SK-N-MC (cell line): ENCODE data around the gene NOSTRIN.

ENCODE experiments used
- DNase-seq: peaks from one replicate; pipeline ENCODE4 v3.0.0-alpha.2; 2011; ENCODE audit warnings: low read depth, low spot score
- H3K27ac ChIP-seq: fragments of 200-600 bp; sonication (generic); 2 replicates; pipeline ENCODE4 v1.5.1; 2016; ENCODE audit warnings: mixed run types
- H3K36me3 ChIP-seq: fragments of 200-600 bp; sonication (generic); 2 replicates; pipeline ENCODE4 v1.6.1; 2017; ENCODE audit warnings: antibody characterized with exemption, low read length, mixed read lengths; ENCODE audit not compliant: insufficient read depth
- H3K4me3 ChIP-seq: fragments of 200-600 bp; sonication (generic); 2 replicates; pipeline ENCODE4 v1.5.1; 2016
- H3K9ac ChIP-seq: fragments of 200-600 bp; sonication (generic); 2 replicates; pipeline ENCODE4 v1.8.0; 2017; ENCODE audit warnings: mixed run types, mixed read lengths; ENCODE audit not compliant: insufficient read length
- H3K9me3 ChIP-seq: fragments of 200-600 bp; sonication (generic); 2 replicates; pipeline ENCODE4 v1.6.1; 2017; ENCODE audit warnings: low read depth, mild to moderate bottlenecking, antibody characterized with exemption, low read length, moderate library complexity, mixed read lengths
- EZH2 ChIP-seq: fragments of 200-600 bp; sonication (generic); IDR thresholded peaks from one replicate; pipeline ENCODE4 v1.6.1; 2017; ENCODE audit warnings: antibody characterized with exemption
- FOXP2 ChIP-seq: optimal IDR thresholded peaks from 2 replicates; pipeline ENCODE3; 2011; ENCODE audit warnings: mild to moderate bottlenecking, moderate library complexity; ENCODE audit not compliant: insufficient read depth; ENCODE audit errors: extremely low read length, control extremely low read depth
- POLR2AphosphoS5 ChIP-seq: IDR thresholded peaks from 2 replicates; pipeline ENCODE4 v1.6.1; 2012; ENCODE audit warnings: mild to moderate bottlenecking, low read depth, low read length, borderline replicate concordance

Gene NOSTRIN

GRCh38 chr2:168809537-168809936 lies 7.1 kb downstream of the NOSTRIN start:
- no peak for TF ChIP-seq EZH2
- Histone ChIP-seq H3K36me3 (no peaks in the 10 kb centered on the region), H3K9ac (no peak overlapping the region), H3K4me3 (no peak overlapping the region), H3K27ac (no peak overlapping the region), H3K9me3 (no peaks in the 10 kb centered on the region)
- no peak for DNase-seq

GRCh38 chr2:168810235-168810634 lies 7.8 kb downstream of the NOSTRIN start:
- no peak for TF ChIP-seq POLR2AphosphoS5
- TF ChIP-seq EZH2: no peak
- TF ChIP-seq FOXP2: no peak
- H3K9me3 ChIP-seq: no peaks in the 10 kb centered on the region
- no peaks in the 10 kb centered on the region for H3K36me3 ChIP-seq
- DNase-seq: no peak
- no peak overlapping the region for H3K27ac ChIP-seq
- no peak overlapping the region for H3K4me3 ChIP-seq
- no peak overlapping the region for H3K9ac ChIP-seq

DNA sequence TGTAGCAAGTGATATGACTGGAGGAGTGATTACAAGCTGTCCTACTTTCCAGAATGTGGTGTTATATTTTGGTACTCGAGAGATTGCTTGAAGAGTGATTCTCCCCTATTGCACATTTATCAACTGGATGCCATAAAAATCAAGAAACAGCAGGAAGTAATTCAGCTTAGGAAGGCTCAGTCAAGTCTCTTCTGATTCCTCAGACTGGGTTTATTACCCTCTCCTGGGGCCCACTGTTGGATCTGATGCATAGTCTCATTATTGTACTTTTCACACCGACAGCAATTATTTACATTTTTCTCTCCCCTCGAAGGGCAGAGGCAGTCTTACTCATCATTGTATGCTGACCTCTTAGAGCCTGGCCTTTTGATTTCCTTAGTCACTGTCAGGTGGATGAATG lies 9.3 kb downstream of the NOSTRIN start:
- Histone ChIP-seq H3K27ac (no peak overlapping the region), H3K9me3 (no peaks in the 10 kb centered on the region), H3K4me3 (no peak overlapping the region), H3K36me3 (no peaks in the 10 kb centered on the region), H3K9ac (no peak overlapping the region)
- no peak for TF ChIP-seq EZH2
- no peak for TF ChIP-seq POLR2AphosphoS5
- no peak for TF ChIP-seq FOXP2
- no peak for DNase-seq

DNA sequence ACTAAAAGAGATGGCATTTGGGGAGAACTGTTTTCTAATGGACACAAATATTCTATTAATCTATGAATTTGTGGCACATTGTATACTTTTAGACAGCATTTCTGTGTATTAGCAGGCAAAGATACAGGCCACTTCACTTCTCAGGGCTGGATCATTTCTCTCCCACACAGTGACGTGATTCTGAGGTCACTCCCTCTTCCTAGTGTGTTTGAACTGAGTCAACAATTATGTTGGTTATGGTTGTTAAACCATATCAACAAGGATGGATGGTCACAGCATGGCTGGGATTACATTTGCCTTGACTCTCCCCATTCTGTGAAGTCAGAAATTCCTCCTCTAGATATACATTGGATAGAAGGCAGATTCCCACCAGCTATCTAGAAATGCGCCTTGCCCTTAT lies 11.6 kb downstream of the NOSTRIN start:
- Histone ChIP-seq H3K36me3 (no peaks in the 10 kb centered on the region), H3K9ac (no peak overlapping the region), H3K9me3 (no peaks in the 10 kb centered on the region), H3K27ac (no peak overlapping the region), H3K4me3 (no peak overlapping the region)
- TF ChIP-seq POLR2AphosphoS5: no peak
- no peak for TF ChIP-seq FOXP2
- no peak for TF ChIP-seq EZH2
- DNase-seq: no peak

DNA sequence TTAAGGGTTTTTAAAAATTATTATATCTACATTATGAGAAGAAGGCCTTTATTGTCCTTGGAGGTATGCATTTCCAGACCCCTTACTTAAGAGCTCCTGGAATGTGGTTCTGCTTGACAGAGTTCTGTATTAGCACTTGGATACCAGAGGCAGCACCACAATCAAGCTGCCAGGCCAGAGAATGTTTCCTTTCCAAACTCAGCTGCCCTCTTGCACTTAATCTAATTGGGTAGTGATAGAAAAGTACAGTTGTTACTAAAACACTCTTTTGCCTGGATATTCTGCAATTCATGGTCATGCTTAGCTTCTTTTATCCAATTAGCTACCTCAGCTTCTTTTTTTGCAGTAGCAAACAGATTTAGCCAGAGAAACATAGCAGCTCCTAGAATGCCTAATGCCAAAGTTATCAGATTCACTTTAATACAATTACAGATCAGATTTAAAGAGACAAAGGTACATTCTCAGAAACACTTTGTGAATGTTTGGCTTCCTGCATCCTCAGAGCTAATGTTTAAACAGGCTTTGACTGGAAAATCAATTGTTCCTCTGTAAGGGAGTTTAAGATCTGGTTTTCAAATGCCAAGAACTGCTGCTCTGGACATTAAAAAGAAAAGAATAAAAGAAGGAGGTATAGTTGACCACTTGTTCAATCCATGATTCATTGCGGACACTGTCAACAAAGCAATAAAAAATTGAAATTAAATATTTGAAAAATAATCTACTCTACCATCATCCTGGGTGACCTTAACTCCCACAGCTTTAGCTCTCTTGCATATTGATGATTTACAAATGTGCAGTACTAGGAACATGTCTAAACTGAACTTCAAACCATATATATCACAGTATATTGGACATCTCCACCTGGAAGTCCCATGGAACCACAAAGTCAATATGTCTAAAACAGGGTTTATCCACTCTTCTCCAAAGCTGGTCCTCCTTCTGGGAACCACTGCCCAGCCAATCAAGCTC lies 12.8 kb downstream of the NOSTRIN start:
- Histone ChIP-seq H3K36me3 (no peaks in the 10 kb centered on the region), H3K9ac (no peak overlapping the region), H3K9me3 (no peaks in the 10 kb centered on the region), H3K4me3 (no peak overlapping the region), H3K27ac (no peak overlapping the region)
- DNase-seq: no peak
- no peak for TF ChIP-seq FOXP2
- TF ChIP-seq EZH2: no peak
- TF ChIP-seq POLR2AphosphoS5: no peak

- TF ChIP-seq EZH2 (no peak), POLR2AphosphoS5 (no peak), FOXP2 (no peak)
- Histone ChIP-seq H3K9me3 (no peaks in the 10 kb centered on the region), H3K9ac (no peak overlapping the region), H3K4me3 (no peak overlapping the region), H3K27ac (no peak overlapping the region), H3K36me3 (no peaks in the 10 kb centered on the region)
- DNase-seq: no peak
These were observed 13.9 kb downstream of the NOSTRIN start for GRCh38 chr2:168816369-168816768.

DNA sequence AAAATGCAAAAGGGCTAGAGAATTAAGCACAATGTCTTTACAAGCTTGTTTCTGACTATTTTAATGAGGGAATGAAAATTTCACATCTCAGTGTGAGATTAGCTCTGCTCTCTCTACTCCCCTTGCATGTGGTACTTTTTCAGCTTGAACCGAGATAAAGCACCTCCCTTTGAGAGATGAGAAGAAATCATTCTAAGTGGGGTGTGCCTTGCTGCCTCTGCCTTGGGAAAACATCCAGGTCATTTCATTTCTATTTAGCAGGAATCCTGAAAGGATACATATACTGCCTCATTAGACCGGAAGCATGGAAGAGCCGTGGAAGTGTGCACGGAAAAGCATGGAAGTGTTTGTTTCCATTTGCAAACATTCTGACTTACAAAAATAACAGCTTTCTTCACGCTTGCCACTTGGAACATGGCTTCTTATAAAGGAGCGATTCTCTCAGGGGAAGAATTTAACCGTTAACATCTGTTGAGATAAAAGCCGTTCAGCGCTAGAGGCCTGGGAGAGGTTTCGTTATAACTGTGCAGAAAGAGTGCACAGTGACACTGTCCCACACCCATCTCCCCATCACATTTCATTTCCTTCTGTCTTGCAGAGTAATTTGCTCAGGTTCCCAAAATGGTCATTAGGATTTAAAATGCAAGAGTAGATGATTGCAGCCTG lies 16.7 kb downstream of the NOSTRIN start:
- H3K27ac ChIP-seq: no peak overlapping the region
- TF ChIP-seq EZH2 (no peak), FOXP2 (no peak), POLR2AphosphoS5 (no peak)
- no peaks in the 10 kb centered on the region for H3K9me3 ChIP-seq
- peak overlapping the region; percentile 42 for H3K4me3 ChIP-seq
- no peaks in the 10 kb centered on the region for H3K36me3 ChIP-seq
- no peak overlapping the region for H3K9ac ChIP-seq
- DNase-seq: no peak

- no peak for DNase-seq
- no peak for TF ChIP-seq FOXP2
- TF ChIP-seq EZH2: no peak
- no peak for TF ChIP-seq POLR2AphosphoS5
These were observed 17.5 kb downstream of the NOSTRIN start for GRCh38 chr2:168819829-168820489.

More at GRCh38 chr2:168819829-168820489, 17.5 kb downstream of the NOSTRIN start:
- Histone ChIP-seq H3K36me3 (no peaks in the 10 kb centered on the region), H3K9me3 (no peaks in the 10 kb centered on the region), H3K4me3 (no peak overlapping the region), H3K9ac (no peak overlapping the region), H3K27ac (no peak overlapping the region)
